ENCODE measurements around the gene BAMBI.
"Not testable (repeated sequence)": the region's sequence is repeated elsewhere in the genome, so short reads cannot be mapped to it uniquely, and the experiment has no call there.

Gene BAMBI

GRCh38 chr10:28676968-28677887, at the start of gene BAMBI:
Gene BAMBI, plus strand, starts transcription at chr10:28677521. Its CDS starts 377 bp downstream, at chr10:28677898.
- DNase-seq: peak; percentile 90

GRCh38 chr10:28628184-28628893, 49.0 kb upstream of the BAMBI start:
- DNase-seq: peak; percentile 66

GRCh38 chr10:28631896-28632583, 45.3 kb upstream of the BAMBI start:
- no peak for DNase-seq

GRCh38 chr10:28632584-28632945, 44.8 kb upstream of the BAMBI start:
- DNase-seq: no peak

- no peak for DNase-seq
These were observed 43.6 kb upstream of the BAMBI start for GRCh38 chr10:28633750-28634149.

GRCh38 chr10:28637346-28637745, 40.0 kb upstream of the BAMBI start:
- no peak for DNase-seq

- DNase-seq: no peak
These were observed 38.9 kb upstream of the BAMBI start for GRCh38 chr10:28638392-28638791.

- DNase-seq: no peak
These were observed 36.8 kb upstream of the BAMBI start for GRCh38 chr10:28640551-28640950.

GRCh38 chr10:28644647-28645046, 32.7 kb upstream of the BAMBI start:
- DNase-seq: no peak

GRCh38 chr10:28652106-28652505, 25.2 kb upstream of the BAMBI start:
- DNase-seq: no peak

- DNase-seq: no peak
These were observed 24.6 kb upstream of the BAMBI start for GRCh38 chr10:28652703-28653102.

- not testable (repeated sequence) for DNase-seq
These were observed 18.5 kb upstream of the BAMBI start for GRCh38 chr10:28658824-28659223.

- DNase-seq: no peak
These were observed 16.3 kb upstream of the BAMBI start for GRCh38 chr10:28661035-28661434.

- DNase-seq: peak; percentile 68
These were observed 13.5 kb upstream of the BAMBI start for GRCh38 chr10:28663576-28664368.

- no peak for DNase-seq
These were observed 13.0 kb upstream of the BAMBI start for GRCh38 chr10:28664369-28664740.

- DNase-seq: no peak
These were observed 10.4 kb upstream of the BAMBI start for GRCh38 chr10:28666751-28667467.

GRCh38 chr10:28668363-28669226, 8.7 kb upstream of the BAMBI start:
- DNase-seq: peak; percentile 54

- DNase-seq: no peak
These were observed 7.8 kb upstream of the BAMBI start for GRCh38 chr10:28669227-28670173.

GRCh38 chr10:28674782-28675181, 2.5 kb upstream of the BAMBI start:
- no peak for DNase-seq

All from activated naive CD4-positive, alpha-beta T cell treated with Interleukin-2 at 50 U/mL for 16 hours (primary cell).